A204.1 (cell line): ENCODE results near the gene CLECL1.
"Not testable (repeated sequence)": the region's sequence is repeated elsewhere in the genome, so short reads cannot be mapped to it uniquely, and the experiment has no call there.

Experiments
- FAIRE-seq: peaks from 2 replicates; lab custom pipeline; 2012; peaks lifted over from hg19 to GRCh38; lab: Jason Lieb, UNC

CLECL1 gene

DNA sequence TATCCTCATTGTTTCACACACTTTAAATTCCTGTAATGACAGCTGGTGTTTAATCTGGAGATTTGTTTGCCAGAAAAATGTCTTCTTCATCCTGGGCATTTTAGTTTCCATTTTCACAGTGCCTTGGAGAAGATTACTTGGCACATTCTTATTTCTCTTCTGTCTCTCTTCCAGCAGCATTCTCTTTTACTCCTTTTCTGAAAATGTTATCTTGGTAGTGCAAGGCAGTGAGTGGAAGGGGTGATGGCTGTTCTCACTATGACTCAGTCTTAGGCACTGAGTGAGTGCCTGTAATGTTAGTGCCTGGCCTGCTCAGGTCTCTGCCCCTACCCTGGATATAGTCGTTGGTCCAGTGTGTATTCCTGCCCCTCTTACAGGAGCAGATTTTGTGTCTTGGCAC is 13.1 kb downstream of the CLECL1 start:
- no peak for FAIRE-seq

DNA sequence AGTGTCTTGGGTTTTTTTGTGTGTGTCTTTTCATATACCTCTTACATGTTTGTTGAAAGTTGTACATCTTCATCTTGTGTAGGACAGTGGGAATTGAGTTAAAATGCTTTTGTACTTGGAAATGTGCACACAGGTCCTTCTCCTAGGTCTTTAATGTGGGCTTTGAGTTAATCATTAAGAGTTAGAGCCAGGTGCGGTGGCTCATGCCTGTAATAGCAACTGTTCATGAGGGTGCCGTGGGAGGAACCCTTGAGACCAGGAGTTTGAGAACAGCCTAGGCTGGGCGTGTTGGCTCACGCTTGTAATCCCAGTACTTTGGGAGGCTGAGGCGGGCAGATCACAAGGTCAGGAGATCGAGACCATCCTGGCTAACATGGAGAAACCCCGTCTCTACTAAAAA is 13.9 kb downstream of the CLECL1 start:
- no peak for FAIRE-seq

DNA sequence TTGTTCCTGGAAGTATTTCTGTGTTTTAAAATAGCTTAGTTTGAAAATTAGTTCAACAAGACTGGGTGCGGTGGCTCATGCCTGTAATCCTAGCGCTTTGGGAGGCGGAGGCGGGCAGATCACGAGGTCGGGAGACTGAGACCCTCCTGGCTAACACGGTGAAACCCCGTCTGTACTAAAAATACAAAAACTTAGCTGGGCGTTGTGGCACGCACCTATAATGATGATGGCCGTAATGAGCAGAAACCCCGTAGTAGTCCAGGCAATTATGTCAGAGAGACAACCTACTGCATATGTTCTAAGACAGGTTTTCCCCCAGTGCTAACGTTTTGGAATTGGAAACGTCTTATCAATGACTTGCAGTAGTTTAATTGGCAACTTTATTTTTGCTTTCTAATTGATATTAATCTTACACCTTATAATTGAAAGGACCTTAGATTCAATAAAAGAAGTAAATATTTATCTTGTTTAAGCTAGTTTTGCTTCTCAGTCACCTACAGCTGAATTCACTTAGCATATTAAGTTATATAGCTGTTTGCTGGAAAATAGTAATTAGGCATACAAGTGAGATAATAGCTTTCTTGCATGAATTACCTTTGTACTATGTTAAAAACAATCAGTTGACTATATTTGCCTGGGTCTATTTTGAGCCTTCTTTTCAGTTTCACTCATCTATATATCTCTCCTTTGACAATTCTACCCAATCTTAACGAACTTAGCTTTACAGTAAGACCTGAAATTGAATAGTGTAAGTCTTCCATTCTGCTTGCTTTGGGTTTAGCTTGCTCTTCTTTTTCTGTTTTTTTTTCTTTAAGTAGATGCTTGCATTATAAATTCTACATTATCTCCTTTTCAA is 15.6 kb downstream of the CLECL1 start:
- FAIRE-seq, result no peak

DNA sequence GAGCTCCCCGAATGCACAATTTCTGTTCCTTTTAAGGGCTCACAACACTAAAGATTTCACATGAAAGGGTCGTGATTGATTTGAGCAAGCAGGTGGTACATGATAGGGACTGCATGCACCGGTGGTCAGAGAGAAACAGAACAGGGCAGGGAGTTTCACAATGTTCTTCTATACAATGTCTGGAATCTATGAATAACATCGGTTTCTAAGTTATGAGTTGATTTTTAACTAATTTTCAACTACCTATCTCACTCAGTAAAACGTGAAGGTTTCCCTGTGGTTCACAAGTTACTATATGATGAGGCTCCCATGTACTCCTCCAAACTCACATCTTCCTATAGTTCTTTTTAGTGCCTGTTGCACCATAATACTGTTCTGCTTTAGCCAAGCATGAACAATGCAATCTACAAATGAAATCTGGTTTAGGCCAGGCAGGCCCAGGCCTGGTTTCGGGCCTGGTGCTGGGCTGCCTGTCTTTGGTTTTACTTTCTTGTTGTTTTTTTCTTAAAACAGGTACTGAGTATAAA is 19.8 kb downstream of the CLECL1 start:
- FAIRE-seq, result not testable (repeated sequence)

DNA sequence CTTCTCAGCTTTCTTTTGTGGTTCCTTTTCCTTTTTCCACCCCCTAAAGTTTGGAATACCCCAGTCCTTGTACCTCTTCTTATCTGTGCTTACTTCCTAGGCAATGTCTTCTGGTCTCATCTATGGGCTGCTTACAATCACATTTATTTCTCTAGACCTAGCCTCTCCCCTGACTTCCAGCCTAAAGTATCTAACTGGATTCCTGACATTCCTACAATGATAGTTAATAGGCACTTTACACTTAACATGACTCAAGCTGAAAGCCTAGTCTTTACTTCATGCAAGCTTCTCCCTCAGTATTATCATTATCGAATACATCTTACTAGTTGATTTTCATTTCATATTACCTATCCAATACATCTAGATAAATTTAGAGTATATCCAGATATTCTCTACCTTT is 21.2 kb downstream of the CLECL1 start:
- no peak for FAIRE-seq

DNA sequence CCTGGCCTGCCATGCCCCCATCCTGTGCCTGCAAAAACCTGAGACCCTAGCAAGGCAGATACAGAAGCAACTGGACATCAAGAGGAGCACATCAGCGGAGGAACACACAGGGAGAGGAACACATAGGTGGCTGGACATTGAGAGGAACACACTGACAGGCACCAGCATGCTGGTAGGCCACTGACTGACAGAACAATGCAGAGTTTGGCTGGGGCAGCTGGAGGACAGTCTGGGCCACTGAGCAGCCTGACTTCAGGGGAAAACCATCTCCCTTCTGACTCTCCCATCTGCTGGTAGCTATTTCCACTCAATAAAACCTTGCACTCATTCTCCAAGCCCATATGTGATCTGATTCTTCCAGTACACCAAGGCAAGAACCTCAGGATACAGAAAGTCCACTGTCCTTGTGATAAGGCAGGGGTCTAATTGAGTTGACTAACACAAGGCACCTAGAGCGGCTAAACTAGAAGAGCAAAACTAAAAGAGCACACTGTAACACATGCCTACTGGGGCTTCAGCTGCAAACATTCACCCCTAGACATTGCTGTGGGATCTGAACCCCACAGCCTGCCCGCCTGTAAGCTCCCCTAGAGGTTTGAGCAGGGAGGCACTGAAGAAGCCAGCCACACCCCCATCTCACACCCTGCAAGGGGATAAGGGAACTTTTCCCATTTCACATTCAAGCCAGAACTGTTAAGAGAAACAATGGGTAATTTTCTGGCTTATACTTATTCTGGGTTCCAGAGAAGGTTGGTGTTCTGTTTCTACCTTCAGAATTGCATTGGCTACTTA is 22.1 kb downstream of the CLECL1 start:
- no peak for FAIRE-seq

DNA sequence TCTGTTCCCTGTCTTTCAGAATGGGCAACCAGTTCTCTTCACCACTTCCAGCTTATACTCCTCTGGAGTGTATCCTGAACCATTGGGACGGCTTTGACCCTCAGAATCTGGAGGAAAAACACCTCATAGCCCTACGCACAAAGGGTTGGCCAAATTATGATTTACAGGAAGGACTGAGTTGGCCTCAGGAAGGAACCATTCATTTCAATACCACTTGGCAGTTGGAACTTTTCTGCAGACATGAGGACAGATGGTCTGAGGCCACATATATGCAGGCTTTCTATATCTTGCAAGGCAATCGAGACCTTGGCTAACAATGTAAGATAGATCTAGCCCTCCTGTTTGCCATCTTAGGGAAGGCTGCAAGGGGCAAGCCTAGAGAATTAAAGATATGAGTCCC is 24.0 kb downstream of the CLECL1 start:
- FAIRE-seq, result no peak

DNA sequence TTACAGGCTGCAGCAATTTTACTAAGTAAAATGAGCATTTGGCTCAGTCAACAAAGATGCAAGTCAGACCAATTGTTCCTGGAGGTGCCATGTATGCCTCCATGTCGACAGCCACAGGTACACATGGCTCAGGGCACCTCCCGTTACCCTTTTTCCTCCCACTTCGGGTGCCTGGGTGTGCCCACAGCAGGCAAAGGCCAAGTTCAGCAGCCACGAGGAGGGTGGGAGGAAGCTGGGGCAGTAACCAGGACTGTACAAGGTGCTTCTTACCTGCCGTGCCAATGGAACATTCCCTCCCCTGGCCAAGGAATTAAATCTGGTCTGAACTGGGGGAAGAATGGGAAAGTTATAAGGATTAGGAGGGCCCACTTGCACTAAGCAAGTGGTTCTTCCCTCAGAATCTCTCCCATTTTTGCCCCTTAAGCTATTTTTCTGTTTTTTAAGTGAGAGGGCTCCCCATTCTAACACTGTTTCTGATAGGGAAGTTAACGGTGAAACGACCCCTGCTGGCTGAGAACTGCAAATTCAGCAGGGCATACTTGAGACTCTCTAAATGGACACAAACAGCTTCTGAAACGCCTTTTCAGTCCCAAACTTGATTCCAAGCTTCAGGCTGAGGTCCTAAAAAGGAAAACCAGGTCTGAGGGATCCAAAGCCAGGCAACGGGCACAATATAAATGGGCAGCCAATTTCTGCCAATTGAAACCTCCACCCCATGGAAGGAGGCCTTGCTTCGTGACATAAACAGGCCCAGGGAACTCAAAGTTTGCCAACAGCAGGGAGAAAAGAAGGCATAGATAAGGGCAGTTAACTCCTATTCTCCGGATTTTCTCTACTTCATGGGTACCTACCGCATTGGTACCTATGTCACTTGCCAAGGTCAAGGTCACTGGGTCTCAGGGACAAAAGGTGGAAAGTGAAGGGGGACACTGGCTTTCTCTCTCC is 24.8 kb downstream of the CLECL1 start:
- FAIRE-seq, result no peak

DNA sequence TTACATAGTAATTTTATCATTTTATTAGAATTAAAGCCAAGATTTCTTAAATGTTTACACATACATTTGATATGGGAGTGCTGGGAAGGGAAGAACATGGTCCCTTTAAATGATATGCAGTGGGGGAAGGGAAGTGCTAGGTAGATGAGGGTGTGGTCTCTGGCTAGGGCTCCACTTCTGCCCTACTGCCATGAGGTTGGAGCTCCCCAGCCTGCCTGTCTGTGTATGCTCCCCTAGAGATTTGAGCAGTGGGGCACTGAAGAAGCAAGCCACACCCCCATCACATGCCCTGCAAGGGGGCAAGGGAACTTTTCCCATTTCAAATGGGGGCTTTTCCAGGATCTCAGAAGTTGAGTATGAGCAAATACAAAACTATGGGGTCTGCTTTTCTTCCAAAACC is 25.5 kb downstream of the CLECL1 start:
- FAIRE-seq, result no peak

DNA sequence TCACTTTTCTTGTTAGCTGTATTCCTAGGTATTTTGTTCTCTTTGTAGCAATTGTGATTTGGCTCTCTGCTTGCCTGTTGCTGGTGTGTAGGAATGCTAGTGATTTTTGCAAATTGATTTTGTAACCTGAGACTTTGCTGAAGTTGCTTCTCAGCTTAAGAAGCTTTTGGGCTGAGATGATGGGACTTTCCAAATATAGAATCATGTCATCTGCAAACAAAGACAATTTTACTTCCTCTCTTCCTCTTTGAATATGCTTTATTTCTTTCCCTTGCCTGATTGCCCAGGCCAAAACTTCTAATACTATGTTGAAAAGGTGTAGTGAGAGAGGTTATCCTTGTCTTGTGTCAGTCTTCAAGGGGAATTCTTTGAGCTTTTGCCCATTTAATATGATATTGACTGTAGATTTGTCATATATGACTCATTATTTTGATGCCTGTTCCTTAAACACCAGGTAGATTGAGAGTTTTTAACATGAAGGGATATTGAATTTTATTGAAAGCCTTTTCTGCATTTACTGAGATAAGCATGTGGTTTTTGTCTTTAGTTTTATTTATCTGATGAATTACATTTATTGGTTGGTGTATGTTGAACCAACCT is 26.7 kb downstream of the CLECL1 start:
- FAIRE-seq, result no peak

DNA sequence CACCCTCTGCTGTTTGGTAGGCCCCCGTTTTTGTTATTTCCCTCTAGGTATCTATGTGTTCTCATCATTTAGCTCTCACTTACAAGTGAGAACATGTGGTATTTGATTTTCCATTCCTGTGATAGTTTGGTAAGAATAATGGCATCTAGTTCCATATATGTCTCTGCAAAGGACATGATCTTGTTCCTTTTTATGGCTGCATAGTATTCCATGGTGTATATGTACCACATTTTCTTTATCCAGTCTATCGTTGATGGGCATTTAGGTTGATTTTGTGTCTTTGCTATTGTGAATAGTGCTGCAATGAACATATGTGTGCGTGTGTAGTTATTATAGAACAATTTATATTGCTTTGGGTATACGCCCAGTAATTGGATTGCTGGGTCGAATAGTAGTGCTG is 28.3 kb downstream of the CLECL1 start:
- FAIRE-seq, result not testable (repeated sequence)

DNA sequence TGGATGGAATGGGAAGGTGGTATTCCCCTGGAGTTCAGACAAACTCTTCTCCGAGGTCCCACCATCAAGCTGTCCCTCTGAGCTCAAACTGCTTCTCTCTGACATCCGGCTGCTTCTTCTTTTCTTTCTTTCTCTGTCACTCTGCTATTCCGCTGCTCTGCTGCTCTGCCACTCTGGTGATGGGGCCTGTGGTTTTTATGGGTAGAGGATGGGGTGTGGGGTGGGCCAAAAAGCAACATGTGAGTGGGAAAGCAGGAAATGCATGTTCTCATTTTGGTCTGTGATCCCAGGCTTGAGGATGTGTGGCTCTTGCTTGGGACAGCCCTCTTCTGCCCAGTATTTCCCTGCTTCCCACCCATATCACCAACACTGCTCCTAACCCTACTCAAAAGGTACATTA is 30.6 kb downstream of the CLECL1 start:
- no peak for FAIRE-seq

DNA sequence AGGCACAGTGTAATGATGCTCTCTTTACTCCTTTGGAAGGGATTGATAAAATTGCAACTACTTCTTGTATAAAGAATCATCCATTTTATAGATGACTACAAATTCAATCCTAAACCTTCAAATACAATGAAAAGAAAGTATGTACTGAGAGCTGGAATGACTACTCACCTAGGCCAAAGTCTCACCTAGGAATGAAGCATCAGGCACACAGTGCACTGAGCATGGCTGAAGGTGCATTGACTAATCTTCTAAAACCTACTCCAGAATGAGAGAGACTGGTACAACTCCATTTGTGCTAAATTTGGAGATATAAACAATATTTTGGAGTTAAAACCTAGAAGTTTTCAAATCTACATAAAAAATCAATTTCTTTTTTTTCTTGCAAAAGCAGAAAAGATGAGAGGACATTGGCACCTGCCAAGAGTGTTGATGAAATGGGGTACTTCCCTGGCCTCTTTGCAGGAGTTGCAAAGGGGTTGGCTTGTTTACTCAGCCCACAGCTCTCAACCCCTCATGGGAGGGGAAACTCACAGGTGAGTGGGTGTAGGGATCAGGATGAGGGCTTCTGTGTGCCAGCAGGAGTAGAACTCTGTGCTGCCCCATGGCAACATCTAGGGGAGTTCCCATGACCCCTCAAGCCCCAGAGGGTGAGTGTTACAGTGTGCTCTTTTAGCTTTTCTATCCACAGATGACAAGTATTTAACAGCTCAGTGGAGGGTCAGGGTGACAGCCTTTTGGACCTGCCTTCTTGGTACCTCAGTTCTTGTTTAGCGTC is 31.3 kb downstream of the CLECL1 start:
- FAIRE-seq, result no peak

DNA sequence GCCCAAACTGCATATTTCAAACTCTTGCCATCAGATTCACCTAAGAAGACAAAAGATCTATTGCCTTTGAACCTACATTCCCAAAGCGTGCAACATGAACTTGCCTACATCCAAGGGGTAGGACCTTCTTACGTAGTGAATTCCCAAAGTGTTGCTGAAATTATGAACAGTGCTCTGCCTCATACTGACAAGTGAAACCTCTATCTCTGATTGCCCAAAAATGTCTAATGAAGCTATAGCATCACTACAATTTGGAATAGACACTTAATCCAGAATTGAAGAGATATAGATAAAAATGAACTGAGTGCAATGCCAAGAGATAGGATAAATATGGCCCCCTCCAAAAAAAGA is 32.3 kb downstream of the CLECL1 start:
- no peak for FAIRE-seq

DNA sequence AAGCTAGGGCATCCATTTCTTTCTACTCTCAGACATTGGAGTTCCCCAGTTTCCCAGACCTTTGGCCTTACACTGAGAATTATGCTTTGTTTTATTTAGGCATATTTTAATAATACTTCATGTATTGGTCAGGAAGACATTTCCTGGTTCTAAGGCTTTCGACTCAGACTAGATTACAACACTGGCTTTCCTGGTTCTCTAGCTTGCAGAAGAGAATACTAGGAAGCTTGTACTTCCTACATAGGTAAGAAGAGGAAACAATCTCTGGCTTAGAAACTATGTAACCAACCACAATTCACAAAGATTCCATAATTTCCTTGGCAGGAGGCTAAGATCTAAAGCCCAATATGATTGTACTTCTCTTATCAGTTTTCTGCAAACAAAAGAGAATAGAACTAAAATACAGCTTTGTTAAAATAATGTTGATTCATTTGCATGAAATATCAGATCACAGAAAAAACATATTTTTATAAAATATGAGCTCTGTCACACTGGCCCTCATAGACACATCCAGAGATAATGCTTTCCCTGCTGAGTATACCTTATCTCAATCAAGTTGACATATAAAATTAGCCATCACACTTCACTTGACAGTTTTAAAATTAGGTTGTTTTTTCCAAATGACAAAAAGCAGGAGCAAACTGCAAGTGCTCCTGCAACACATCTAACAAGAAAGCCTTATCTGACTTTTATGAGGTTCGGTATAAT is 32.8 kb downstream of the CLECL1 start:
- FAIRE-seq, result no peak

DNA sequence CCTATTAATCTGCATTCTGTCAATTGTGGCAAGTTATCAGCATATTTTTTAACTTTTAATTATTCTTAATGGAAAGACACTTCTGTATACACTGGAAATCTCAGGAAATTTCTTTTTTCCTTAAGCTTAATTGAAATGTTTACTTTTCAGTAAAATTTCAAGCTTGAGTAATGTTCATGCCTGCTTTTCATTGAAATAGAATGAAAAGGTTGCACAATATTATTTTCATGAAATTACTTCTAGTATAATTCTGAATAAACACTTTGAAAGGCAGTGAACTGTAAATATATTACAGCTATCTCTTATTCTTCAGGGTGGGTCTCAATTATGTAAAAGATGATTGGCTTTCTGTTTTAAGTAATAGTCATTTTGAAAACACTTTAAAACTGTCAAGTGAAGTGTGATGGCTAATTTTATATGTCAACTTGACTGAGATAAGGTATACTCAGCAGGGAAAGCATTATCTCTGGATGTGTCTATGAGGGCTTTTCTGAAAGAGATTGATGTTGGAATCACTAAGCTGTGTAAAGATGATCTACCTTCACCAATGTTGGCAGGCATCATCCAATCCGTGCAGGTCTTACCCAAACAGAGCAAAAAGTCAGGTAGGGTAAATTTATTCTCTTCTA is 33.5 kb downstream of the CLECL1 start:
- no peak for FAIRE-seq

DNA sequence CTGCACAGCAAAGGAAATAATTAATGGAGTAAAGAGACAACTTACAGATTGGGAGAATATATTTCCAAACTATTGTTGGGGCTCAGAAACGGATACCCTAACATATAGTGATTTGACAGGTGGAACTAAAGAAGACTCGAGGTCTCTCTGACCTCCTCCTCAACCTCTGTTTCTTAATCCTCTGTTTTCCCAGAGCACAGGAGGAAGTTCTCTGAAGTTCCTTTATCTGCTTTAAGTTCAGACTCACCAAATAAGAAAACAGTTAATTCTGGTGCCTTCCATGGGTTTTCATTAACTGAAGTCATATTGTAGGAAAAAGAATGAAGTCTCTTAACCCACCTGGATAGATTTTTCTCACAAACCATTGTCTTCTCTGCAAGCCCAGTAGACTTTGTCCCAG is 34.2 kb downstream of the CLECL1 start:
- no peak for FAIRE-seq

DNA sequence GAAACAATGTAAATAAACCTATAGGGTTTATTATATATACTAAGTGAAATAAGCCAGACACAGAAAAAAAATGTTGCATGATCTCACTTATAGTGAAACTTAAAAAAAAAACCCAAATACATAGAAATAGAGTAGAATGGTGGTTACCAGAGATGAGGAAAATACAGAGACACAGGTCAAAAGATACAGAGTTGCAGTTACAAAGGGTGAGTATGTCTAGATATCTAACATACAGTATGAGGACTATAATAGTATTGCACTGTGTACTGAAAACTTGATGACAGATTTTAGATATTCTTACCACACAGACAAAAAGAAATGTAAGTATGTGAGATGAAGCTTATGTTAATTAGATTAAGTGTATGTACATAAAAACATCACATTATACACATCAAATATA is 35.3 kb downstream of the CLECL1 start:
- FAIRE-seq, result no peak

DNA sequence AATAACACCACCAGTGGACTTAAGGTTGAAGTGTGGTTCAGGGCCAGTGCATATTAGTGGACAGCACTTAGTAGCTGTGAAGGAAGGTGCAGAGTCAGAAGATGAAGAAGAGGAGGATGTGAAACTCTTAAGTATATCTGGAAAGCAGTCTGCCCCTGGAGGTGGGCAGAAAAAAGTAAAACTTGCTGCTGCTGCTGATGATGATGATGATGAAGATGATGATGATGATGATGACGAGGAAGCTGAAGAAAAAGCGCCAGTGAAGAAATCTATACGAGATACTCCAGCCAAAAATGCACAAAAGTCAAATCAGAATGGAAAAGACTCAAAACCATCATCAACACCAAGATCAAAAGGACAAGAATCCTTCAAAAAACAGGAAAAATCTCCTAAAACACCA is 37.2 kb downstream of the CLECL1 start:
- FAIRE-seq, result not testable (repeated sequence)

DNA sequence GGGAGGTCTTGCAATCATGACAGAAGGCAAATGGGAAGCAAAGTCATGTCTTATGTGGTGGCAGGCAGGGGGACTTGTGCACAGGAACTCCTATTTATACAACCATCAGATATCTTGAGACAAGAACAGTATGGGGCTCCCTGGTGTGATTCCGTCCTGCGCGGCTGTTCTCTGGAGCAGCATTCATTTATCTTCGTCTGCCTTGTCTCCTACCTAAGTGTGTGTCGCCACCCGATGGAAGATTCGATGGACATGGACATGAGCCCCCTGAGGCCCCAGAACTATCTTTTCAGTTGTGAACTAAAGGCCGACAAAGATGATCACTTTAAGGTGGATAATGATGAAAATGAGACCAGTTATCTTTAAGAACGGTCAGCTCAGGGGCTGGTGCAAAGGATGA is 37.7 kb downstream of the CLECL1 start:
- FAIRE-seq, result not testable (repeated sequence)
